Measurements from ENCODE around the gene LENG9.
A peak's percentile ranks its signal among the peaks of the same experiment; 100 is the strongest.

LENG9 gene

DNA sequence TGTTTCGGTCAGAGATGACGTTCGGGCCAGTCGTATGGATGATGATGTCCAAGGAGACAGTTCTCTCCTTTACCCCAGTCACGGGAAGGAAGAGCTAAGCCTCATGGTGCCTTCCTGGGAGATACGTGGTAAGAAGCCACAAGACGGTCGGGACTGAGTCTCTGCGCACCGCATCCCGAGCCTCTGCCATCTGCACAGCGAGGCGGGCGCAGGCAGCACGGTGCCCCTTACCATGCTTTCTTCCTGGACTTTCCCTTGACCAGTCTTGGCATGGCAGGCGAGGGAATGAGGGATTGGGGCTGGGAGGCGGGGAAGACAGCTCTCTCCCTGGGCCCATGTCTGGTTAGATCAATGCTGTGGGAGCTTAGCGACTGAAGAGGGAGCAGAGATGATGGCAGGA lies 29.0 kb upstream of the LENG9 start:
- peaks cover 34 to 55% of the 10 kb centered on the region in 2 donors for H3K27me3 Mint-ChIP-seq
- no peak overlapping the region for H3K4me3 Mint-ChIP-seq
- no peaks in the 10 kb centered on the region for H3K36me3 Mint-ChIP-seq
- peaks cover 0 to 1% of the 10 kb centered on the region in 2 donors for H3K9me3 Mint-ChIP-seq
- H3K4me1 Mint-ChIP-seq: peaks cover 16 to 20% of the 10 kb centered on the region in 2 donors
- ATAC-seq (replicated peaks) (no peak), DNase-seq (no peak)
- no peak overlapping the region for H3K27ac Mint-ChIP-seq

DNA sequence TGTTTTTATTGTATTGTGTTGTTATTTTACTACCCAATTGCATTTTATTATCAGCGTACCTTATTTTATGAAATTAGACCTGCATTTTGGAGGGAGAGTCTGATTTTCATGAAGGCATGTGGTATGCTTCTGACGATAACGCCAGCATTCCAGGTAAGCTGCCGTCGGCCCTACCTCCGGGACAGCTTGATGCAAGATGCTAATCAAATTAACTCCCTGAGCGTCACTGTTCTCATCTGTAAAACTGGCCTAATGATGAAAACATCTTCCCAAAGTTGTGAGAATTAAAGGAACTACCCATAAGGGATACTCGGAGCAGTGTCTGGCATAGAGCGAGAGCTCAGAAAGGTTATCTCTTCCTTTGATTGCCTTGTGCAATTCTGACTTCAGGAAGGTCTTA lies 26.2 kb upstream of the LENG9 start:
- peaks cover 35 to 54% of the 10 kb centered on the region in 2 donors for H3K27me3 Mint-ChIP-seq
- no peak for DNase-seq

DNA sequence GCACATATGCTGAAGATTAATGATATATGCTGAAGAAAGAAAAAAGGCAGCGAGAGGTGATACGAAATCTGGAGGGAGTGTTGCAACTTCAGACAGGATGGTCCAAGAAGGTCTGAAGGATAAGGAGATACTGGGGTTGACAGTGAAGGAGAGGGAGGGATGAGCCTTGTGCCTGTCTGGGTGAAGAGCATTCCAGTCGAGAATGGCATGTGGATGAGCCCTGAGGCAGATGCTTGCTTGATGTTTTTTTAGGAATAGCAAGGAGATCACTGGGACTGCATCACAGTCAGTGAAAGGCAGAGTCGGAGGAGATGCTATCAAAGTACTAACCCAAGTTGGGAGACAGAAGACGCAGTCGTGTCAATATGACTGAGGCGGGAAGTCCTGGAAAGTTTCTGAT lies 25.8 kb upstream of the LENG9 start:
- Mint-ChIP-seq H3K4me1 (peaks cover 19 to 31% of the 10 kb centered on the region in 2 donors), H3K27me3 (peaks cover 38 to 58% of the 10 kb centered on the region in 2 donors), H3K36me3 (peaks cover 0 to 2% of the 10 kb centered on the region in 2 donors), H3K4me3 (no peak overlapping the region), H3K27ac (no peak overlapping the region), H3K9me3 (peaks cover 0 to 1% of the 10 kb centered on the region in 2 donors)
- DNase-seq (no peak), ATAC-seq (replicated peaks) (no peak)

More for the DNA sequence above, 26.2 kb upstream of the LENG9 start:
- peaks cover 0 to 1% of the 10 kb centered on the region in 2 donors for H3K9me3 Mint-ChIP-seq
- H3K4me3 Mint-ChIP-seq: no peak overlapping the region
- no peak for ATAC-seq (replicated peaks)
- no peak overlapping the region for H3K27ac Mint-ChIP-seq
- peaks cover 17 to 31% of the 10 kb centered on the region in 2 donors for H3K4me1 Mint-ChIP-seq
- H3K36me3 Mint-ChIP-seq: no peaks in the 10 kb centered on the region

DNA sequence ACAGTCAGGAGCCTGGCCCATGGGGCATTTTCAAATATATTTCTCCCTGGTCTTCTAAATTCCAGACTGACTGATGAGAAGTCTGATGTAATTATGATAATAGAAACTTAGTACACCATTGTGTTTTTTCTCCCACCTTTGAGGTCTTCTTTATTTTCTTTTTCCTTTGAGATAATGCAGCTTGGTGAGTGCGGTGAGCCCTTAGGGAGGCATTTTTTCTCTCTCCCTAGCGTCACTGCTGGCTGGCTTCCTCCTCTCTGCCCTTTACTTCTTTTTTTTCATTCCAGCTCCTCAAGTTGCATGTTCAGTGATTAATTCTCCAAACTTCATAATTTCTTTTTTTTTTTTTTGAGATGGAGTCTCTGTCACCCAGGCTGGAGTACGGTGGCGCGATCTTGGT lies 22.3 kb upstream of the LENG9 start:
- Mint-ChIP-seq H3K36me3 (peaks cover 0 to 2% of the 10 kb centered on the region in 2 donors), H3K4me3 (no peak overlapping the region), H3K27me3 (peaks cover 32 to 56% of the 10 kb centered on the region in 2 donors), H3K9me3 (no peaks in the 10 kb centered on the region), H3K27ac (no peak overlapping the region), H3K4me1 (peaks cover 20 to 36% of the 10 kb centered on the region in 2 donors)
- ATAC-seq (replicated peaks) (no peak), DNase-seq (no peak)

DNA sequence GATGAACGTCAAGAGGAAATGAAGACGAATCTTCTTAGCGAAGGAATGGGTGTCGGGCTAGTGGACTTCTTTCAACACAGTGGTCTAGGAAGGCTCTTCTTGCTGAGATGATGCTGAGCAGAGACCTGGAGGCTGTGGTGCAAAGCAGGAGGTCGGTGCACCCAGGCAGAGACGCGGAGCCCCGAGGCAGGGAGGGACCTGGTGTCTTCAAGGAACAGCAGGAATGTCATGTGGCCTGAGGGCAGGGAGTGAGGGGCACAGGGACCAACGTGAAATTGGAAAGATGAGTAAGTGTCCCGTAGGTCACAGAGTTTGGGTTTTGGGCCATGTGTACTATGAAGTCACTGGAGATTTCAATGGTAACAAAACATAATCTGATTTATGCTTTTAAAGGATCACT lies 20.9 kb upstream of the LENG9 start:
- ATAC-seq (replicated peaks) (no peak), DNase-seq (no peak)
- peaks cover 26 to 52% of the 10 kb centered on the region in 2 donors for H3K27me3 Mint-ChIP-seq
- H3K9me3 Mint-ChIP-seq: no peaks in the 10 kb centered on the region
- H3K4me3 Mint-ChIP-seq: no peak overlapping the region
- peak overlapping the region; percentile 67 for H3K27ac Mint-ChIP-seq
- peaks cover 0 to 2% of the 10 kb centered on the region in 2 donors for H3K36me3 Mint-ChIP-seq
- H3K4me1 Mint-ChIP-seq: peaks cover 17 to 39% of the 10 kb centered on the region in 2 donors

DNA sequence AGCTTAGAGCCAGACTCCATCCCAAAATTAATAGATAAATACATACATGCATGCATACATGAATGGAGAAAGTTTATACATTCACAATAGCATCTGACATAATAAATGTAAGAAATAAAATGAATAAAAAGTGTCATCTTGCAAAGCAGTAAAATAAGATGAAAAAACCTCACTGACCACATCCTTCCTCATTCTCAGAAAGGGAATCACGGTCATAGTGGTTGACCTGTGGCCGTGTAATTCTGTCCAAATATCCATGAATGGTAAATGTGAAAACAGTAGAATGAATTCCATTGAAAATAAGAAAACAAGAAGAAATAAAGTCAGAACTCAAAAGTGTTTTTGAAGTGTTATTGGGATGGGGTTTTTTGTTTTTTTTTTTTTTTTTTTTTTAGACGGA lies 19.3 kb upstream of the LENG9 start:
- ATAC-seq (replicated peaks) (peak; percentile 64 to 65), DNase-seq (no peak)
- no peak overlapping the region for H3K4me3 Mint-ChIP-seq
- H3K27ac Mint-ChIP-seq: no peak overlapping the region
- peaks cover 0 to 2% of the 10 kb centered on the region in 2 donors for H3K36me3 Mint-ChIP-seq
- H3K27me3 Mint-ChIP-seq: peaks cover 32 to 58% of the 10 kb centered on the region in 2 donors
- peaks cover 17 to 39% of the 10 kb centered on the region in 2 donors for H3K4me1 Mint-ChIP-seq
- no peaks in the 10 kb centered on the region for H3K9me3 Mint-ChIP-seq

DNA sequence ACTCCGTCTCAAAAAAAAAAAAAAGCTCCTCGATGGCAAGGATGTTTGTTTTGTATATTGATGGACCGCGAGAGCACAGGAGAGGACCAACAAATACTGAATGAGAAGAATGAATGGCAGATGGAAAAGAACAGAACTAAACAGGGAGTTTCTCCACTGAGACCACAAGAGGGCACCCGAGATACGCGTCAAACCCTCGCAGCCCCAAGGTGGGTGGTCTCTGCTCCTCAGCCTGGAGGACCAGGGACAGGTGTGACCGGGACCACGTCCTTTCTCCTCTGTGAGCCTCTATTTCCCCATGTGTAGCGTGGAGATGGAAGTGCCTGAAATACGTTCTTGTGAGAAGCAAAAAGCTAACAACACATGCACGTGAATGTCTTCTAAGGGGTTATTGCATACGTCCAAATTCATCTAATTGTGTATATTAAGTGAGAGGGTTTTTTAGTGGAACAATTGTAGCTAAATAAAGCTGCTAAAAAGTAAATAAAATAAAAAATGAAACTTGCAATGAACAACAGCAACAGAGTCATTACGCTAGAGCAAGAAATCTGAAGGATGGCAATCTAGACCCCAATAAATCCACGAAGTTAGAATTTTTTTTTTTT lies 17.9 kb upstream of the LENG9 start:
- H3K36me3 Mint-ChIP-seq: peaks cover 0 to 2% of the 10 kb centered on the region in 2 donors
- H3K4me3 Mint-ChIP-seq: no peak overlapping the region
- peak; percentile 57 to 70 for ATAC-seq (replicated peaks)
- DNase-seq: no peak
- H3K27ac Mint-ChIP-seq: no peak overlapping the region
- no peaks in the 10 kb centered on the region for H3K9me3 Mint-ChIP-seq
- peaks cover 46 to 70% of the 10 kb centered on the region in 2 donors for H3K27me3 Mint-ChIP-seq
- peaks cover 17 to 39% of the 10 kb centered on the region in 2 donors for H3K4me1 Mint-ChIP-seq

DNA sequence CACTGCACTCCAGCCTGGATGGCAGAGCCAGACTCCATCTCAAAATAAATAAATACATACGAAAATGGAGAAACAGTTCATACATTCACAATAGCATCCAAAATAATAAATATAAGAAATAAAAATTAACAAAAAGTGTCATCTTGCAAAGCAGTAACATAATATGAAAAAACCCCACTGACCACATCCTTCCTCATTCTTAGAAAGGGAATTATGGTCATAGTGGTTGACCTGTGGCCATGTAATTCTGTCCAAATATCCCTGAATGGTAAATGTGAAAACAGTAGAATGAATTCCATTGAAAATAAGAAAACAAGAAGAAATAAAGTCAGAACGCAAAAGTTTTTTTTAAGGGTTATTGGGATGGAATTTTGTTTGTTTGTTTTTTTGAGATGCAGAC lies 16.5 kb upstream of the LENG9 start:
- ATAC-seq (replicated peaks) (no peak), DNase-seq (no peak)
- H3K27me3 Mint-ChIP-seq: peaks cover 44 to 65% of the 10 kb centered on the region in 2 donors
- H3K4me3 Mint-ChIP-seq: no peak overlapping the region
- peaks cover 0 to 2% of the 10 kb centered on the region in 2 donors for H3K36me3 Mint-ChIP-seq
- no peak overlapping the region for H3K27ac Mint-ChIP-seq
- H3K9me3 Mint-ChIP-seq: no peaks in the 10 kb centered on the region
- H3K4me1 Mint-ChIP-seq: peaks cover 15 to 30% of the 10 kb centered on the region in 2 donors

DNA sequence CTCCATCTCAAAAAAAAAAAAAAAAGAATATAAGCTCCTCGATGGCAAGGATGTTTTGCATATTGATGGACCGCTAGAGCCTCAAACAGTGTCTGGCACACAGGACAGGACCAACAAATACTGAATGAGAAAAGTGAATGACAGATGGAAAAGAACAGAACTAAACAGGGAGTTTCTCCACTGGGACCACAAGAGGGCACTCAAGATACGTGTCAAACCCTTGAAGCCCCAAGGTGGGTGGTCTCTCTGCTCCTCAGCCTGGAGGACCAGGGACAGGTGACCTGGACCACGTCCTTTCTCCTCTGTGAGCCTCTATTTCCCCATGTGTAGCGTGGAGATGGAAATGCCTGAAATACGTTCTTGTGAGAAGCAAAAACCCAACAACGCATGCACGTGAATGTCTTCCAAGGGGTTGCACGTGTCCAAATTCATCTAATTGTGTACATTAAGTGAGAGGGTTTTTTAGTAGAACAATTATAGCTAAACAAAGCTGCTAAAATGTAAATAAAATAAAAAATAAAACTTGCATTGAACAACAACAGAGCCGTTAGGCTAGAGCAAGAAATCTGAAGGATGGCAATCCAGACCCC lies 15.2 kb upstream of the LENG9 start:
- H3K4me3 Mint-ChIP-seq: no peak overlapping the region
- peaks cover 42 to 63% of the 10 kb centered on the region in 2 donors for H3K27me3 Mint-ChIP-seq
- H3K36me3 Mint-ChIP-seq: no peaks in the 10 kb centered on the region
- no peak for DNase-seq
- ATAC-seq (replicated peaks): peak; percentile 48 to 56
- no peaks in the 10 kb centered on the region for H3K9me3 Mint-ChIP-seq
- no peak overlapping the region for H3K27ac Mint-ChIP-seq
- H3K4me1 Mint-ChIP-seq: peaks cover 14 to 28% of the 10 kb centered on the region in 2 donors

DNA sequence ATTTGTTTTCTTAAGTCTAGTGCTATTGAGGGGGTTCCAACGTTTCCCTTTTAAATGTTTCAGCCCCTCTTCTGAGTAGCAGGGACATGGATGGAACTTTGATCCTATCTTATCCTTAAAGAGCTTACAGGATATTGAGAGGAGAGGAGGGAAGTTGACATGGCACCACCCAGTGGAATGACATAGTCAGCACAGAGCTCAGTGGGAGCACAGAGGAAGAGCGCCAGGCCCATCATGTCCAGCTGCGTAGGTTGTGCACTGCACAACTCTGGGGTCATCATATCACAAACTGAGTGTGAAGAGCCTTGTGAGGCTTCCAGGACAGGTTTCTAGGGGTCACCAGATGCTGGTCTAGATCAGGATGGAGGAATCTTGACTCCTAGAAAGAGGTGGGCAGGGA lies 14.1 kb upstream of the LENG9 start:
- DNase-seq: no peak
- no peak for ATAC-seq (replicated peaks)
- H3K4me1 Mint-ChIP-seq: peaks cover 18 to 28% of the 10 kb centered on the region in 2 donors
- no peaks in the 10 kb centered on the region for H3K36me3 Mint-ChIP-seq
- H3K27me3 Mint-ChIP-seq: peaks cover 46 to 65% of the 10 kb centered on the region in 2 donors
- no peak overlapping the region for H3K4me3 Mint-ChIP-seq
- no peaks in the 10 kb centered on the region for H3K9me3 Mint-ChIP-seq
- peak overlapping the region; percentile 56 for H3K27ac Mint-ChIP-seq

DNA sequence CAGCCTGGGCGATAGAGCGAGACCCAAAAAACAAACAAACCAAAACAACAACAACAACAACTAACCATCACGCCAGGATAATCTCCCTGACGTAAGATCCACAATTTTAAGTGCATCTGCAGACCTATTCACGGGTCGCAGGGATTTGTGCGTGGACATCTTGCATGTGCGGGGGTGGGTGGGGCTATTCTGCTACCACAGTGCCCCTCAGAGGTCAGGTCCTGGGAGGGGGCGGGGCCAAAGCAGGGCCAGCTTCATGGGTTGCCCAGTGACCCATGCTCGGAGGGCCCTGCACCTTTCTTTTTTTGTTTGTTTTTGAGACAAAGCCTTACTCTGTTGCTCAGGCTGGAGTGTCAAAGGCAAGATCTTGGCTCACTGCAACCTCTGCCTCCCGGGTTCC lies 12.1 kb upstream of the LENG9 start:
- H3K36me3 Mint-ChIP-seq: no peaks in the 10 kb centered on the region
- peaks cover 52 to 67% of the 10 kb centered on the region in 2 donors for H3K27me3 Mint-ChIP-seq
- no peak overlapping the region for H3K27ac Mint-ChIP-seq
- DNase-seq (no peak), ATAC-seq (replicated peaks) (no peak)
- H3K9me3 Mint-ChIP-seq: no peaks in the 10 kb centered on the region
- H3K4me1 Mint-ChIP-seq: peaks cover 13 to 24% of the 10 kb centered on the region in 2 donors
- no peak overlapping the region for H3K4me3 Mint-ChIP-seq

DNA sequence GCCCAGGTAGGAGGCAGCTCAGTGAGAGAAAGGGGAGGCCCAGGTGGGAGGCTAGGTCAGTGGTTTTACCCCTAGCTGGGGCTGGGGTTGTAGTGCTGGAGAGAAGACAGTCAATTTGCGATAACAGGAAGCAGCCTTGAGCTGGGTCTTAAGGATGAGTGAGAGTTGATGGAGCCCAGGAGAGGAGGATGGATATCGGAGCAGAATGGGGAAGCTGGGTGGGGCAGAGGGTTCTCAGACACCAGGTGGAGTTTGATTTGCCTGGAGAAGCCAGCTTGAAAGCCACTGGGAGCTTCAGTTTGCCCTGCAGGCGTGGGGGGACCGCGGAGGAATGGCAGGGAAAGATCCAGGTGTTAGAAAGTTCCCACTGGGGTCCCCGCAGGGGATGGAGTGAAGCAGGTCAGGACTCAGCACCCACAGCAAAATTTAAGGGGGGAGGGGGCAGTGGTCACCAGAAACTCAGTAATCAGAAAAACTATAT lies 10.4 kb upstream of the LENG9 start:
- ATAC-seq (replicated peaks) (no peak), DNase-seq (no peak)
- Mint-ChIP-seq H3K4me1 (peaks cover 20 to 21% of the 10 kb centered on the region in 2 donors), H3K4me3 (no peak overlapping the region), H3K36me3 (no peaks in the 10 kb centered on the region), H3K27me3 (peaks cover 62 to 72% of the 10 kb centered on the region in 2 donors), H3K9me3 (no peaks in the 10 kb centered on the region), H3K27ac (no peak overlapping the region)

DNA sequence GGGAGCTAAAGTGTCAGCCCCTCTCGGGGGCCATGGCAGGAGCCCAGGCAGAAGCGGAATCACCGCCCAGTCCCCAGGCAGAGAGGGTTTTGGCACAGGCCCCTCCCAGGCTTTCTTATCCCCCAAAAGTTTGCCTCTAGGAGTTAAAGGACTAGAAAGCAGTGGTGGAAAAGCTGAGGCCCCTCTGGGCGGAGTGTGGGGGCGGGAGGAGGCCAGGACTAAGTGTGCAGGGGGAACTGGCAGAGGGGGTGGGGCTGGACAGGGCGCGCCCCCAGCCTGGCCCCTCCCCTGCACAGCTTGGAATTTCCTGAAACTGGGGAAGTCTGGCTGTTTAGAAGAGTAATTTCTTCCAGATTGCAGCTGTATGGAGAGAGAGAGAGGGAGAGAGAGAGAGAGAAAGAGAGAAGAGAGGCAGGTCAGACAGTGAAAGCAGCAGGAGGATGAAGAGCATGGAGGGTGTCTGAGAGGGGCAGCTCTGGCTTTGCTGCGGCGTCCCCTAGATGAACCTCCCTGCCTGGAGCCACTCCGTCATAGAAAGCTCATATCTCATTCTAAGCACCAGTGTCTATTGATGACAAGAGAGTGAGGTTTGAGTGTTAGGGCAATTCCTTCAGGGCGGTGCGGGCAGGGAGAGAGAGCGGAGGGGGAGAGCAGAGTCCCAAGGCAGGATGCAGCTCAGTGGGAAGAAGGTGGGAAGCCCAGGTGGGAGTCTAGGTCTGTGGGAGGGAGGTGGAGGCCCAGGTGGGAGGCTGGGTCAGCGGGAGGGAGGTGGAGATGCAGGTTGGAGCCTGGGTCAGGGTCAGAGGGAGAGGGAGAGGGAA lies 9.7 kb upstream of the LENG9 start, which contains the start of gene CDC42EP5:
Gene CDC42EP5, minus strand, starts transcription at position 226 of the 821 bp plus-strand sequence. CDS start 7,749 bp downstream, outside the sequence.
- no peak for DNase-seq
- Mint-ChIP-seq H3K4me3 (no peak within 1 kb of the TSS), H3K27me3 (peaks cover 58 to 71% of the 10 kb centered on the region in 2 donors), H3K4me1 (peaks cover 20 to 21% of the 10 kb centered on the region in 2 donors), H3K9me3 (no peaks in the 10 kb centered on the region), H3K36me3 (no peaks in the 10 kb centered on the region), H3K27ac (no peak within 1 kb of the TSS)
- ATAC-seq (replicated peaks): peak in 1 of 2 donors; percentile 62

Data from stimulated activated naive B cell treated with anti-CD40 and anti-IgM and Interleukin-4, amounts not matched to agents 10 μg/mL and 1 μg/mL and 100 μg/mL, for 72 hours (primary cell).